Fibroblast of skin of back (primary cell): ENCODE data around the gene PDE11A.

Experiments used
- DNase-seq: peaks from one replicate; pipeline ENCODE4 v3.0.0-alpha.2; 2013

Gene PDE11A

GRCh38 chr2:177753682-177754491, 318.7 kb downstream of the PDE11A start:
- DNase-seq = peak; percentile 74

GRCh38 chr2:177748360-177748759, 324.2 kb downstream of the PDE11A start:
- no peak for DNase-seq

- DNase-seq = no peak
These were observed 325.2 kb downstream of the PDE11A start for GRCh38 chr2:177747384-177747783.

GRCh38 chr2:177746358-177746757, 326.2 kb downstream of the PDE11A start:
- no peak for DNase-seq

GRCh38 chr2:177745531-177745930, 327.0 kb downstream of the PDE11A start:
- DNase-seq = no peak

- no peak for DNase-seq
These were observed 329.7 kb downstream of the PDE11A start for GRCh38 chr2:177742851-177743250.

- no peak for DNase-seq
These were observed 330.7 kb downstream of the PDE11A start for GRCh38 chr2:177741866-177742265.

GRCh38 chr2:177740700-177741099, 331.9 kb downstream of the PDE11A start:
- no peak for DNase-seq

GRCh38 chr2:177738461-177739235, 333.9 kb downstream of the PDE11A start:
- DNase-seq = no peak

GRCh38 chr2:177735318-177735803, 337.2 kb downstream of the PDE11A start:
- DNase-seq = no peak

- DNase-seq = no peak
These were observed 339.2 kb downstream of the PDE11A start for GRCh38 chr2:177733322-177733855.

- no peak for DNase-seq
These were observed 341.2 kb downstream of the PDE11A start for GRCh38 chr2:177731384-177731783.

- no peak for DNase-seq
These were observed 341.8 kb downstream of the PDE11A start for GRCh38 chr2:177730792-177731191.

GRCh38 chr2:177730363-177730762, 342.2 kb downstream of the PDE11A start:
- no peak for DNase-seq

GRCh38 chr2:177728920-177729319, 343.7 kb downstream of the PDE11A start:
- no peak for DNase-seq

GRCh38 chr2:177728399-177728765, 344.2 kb downstream of the PDE11A start:
- DNase-seq = no peak

GRCh38 chr2:177727577-177728398, 344.8 kb downstream of the PDE11A start:
- no peak for DNase-seq

GRCh38 chr2:177726931-177727348, 345.6 kb downstream of the PDE11A start:
- DNase-seq = no peak

GRCh38 chr2:177724398-177725287, 347.9 kb downstream of the PDE11A start:
- DNase-seq = peak; percentile 47

GRCh38 chr2:177723235-177723634, 349.3 kb downstream of the PDE11A start:
- DNase-seq = no peak

GRCh38 chr2:177721818-177722567, 350.6 kb downstream of the PDE11A start:
- no peak for DNase-seq
